Pancreas (tissue), 10 donors: ENCODE measurements around the gene KRT9. TPM values are rescaled to one million over a fixed set of nuclear protein-coding genes. Genes with fewer than 3 reads are reported as not detected.
"Not testable (repeated sequence)": the region's sequence is repeated elsewhere in the genome, so short reads cannot be mapped to it uniquely, and the experiment has no call there.

Experiments
- ATAC-seq, 4 donors: fragments of 200-7000 bp; cut with Tn5 transposase; one replicate each; pipeline versions ENCODE4 v1.8.0 to v1.9.1; 2020; ENCODE audit warnings: mild to moderate bottlenecking in 4 of 4, moderate library complexity in 4 of 4
- DNase-seq, 6 donors: peaks; one replicate each; pipeline ENCODE4 v3.0.0-alpha.2; 2020
- FAIRE-seq: peaks from 2 replicates; lab custom pipeline; 2012; peaks lifted over from hg19 to GRCh38; lab: Jason Lieb, UNC
- H3K27ac ChIP-seq, 4 donors: fragments of 200-600 bp; sonication (generic); 1 replicate in 3 of 4; 2 replicates in 1 of 4; pipeline versions ENCODE4 v1.5.0 to v1.8.0; 2020
- H3K27me3 ChIP-seq, 4 donors: fragments of 200-600 bp; one replicate each; pipeline ENCODE4 v1.8.0; 2021
- H3K36me3 ChIP-seq, 3 donors: fragments of 200-600 bp; sonication (generic) in 1 of 3; one replicate each; pipeline versions ENCODE4 v1.5.0 to v1.8.0; 2020 to 2021
- H3K4me1 ChIP-seq, 3 donors: fragments of 200-600 bp; one replicate each; pipeline ENCODE4 v1.8.0; 2021
- H3K4me3 ChIP-seq, 4 donors: fragments of 200-600 bp; sonication (generic) in 2 of 4; one replicate each; pipeline versions ENCODE4 v1.5.0 to v1.8.0; 2020 to 2021
- H3K9me3 ChIP-seq, 4 donors: fragments of 200-600 bp; one replicate each; pipeline ENCODE4 v1.8.0; 2021
- WGBS, 2 donors: extraction: QIAGEN DNeasy Blood & Tissue Kit; methylation state at CpG; one replicate each; pipeline ENCODE4 v1.1.7; 2013; 5-methylcytosine and 5-hydroxymethylcytosine counted together
- intact Hi-C, 3 donors: fragments of 100-400 bp; cut with DNase I; formaldehyde crosslinking; loops; one replicate each; pipeline versions ENCODE4 v1.11.1 to v1.14.2; 2022
- polyA plus RNA-seq, 2 donors: library from polyadenylated mRNA; stranded (reverse); fragments of 200-250 nt; gene quantifications; one replicate each; pipeline ENCODE4 v1.2.3, GENCODE V29; 2013
- total RNA-seq, 6 donors: library from RNA; stranded (reverse); fragmentation: NEBNext Ultra II Directional in 4 of 6; extraction: Animal tissue kit (Norgen Biotek cat#: 25700) in 4 of 6; gene quantifications; one replicate each; pipeline versions ENCODE4 v1.2.1 to v1.2.4, GENCODE V29; 2021 to 2023
- TF ChIP-seq, protein P1 (sequence below), 4 donors: fragments of 200-600 bp; sonication (generic) in 3 of 4; IDR thresholded peaks; one replicate each; pipeline versions ENCODE4 v1.5.0 to v1.8.0; 2021; ENCODE audit warnings: antibody characterized with exemption in 4 of 4
- donor health status: healthy with polysubstance abuse.
- donor health status: DM: no; HTN: no; CAD: no; lungs with moderate emphysema.
- donor health status: DM: no; HTN: no; CAD: no.
- donor health status: control.
- donor health status: control.
- donor health status: Bipolar disorder and iron deficiency.
- donor health status: DM: yes; HTN: yes; CAD: no.
- donor health status: DM: no; HTN: no; CAD: no.
- donor health status: DM: no; HTN: no; CAD: no.
- donor health status: DM: yes; HTN: yes; CAD: no.

The KRT9 gene, protein sequence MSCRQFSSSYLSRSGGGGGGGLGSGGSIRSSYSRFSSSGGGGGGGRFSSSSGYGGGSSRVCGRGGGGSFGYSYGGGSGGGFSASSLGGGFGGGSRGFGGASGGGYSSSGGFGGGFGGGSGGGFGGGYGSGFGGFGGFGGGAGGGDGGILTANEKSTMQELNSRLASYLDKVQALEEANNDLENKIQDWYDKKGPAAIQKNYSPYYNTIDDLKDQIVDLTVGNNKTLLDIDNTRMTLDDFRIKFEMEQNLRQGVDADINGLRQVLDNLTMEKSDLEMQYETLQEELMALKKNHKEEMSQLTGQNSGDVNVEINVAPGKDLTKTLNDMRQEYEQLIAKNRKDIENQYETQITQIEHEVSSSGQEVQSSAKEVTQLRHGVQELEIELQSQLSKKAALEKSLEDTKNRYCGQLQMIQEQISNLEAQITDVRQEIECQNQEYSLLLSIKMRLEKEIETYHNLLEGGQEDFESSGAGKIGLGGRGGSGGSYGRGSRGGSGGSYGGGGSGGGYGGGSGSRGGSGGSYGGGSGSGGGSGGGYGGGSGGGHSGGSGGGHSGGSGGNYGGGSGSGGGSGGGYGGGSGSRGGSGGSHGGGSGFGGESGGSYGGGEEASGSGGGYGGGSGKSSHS
- not detected for total RNA-seq
- not detected for polyA plus RNA-seq

- no peak for DNase-seq
- H3K9me3 ChIP-seq, result no peaks in the 10 kb centered on the region
These were observed at the start of gene KRT9 for GRCh38 chr17:41571561-41572434. TSS of gene KRT9 (minus strand) at chr17:41572059. CDS start at chr17:41571992, 67 bp downstream.

DNA sequence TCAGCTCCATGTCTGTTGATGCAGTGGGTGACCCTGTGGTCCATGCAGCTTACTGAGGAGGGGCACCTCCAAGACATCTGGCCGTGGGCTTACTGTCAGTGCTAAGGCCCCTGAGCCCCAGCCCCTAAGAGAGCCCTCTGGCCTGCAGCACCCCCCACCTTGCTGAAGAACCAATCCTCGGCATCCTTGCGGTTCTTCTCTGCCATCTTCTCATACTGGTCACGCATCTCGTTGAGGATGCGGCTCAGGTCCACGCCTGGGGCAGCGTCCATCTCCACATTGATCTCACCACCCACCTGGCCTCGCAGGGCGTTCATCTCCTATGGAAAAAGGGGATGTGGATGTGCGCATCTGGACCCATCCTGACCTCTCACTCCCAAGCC, 49.6 kb upstream of the KRT9 start:
- intact Hi-C loops, DNase-seq, H3K36me3 ChIP-seq, ATAC-seq, H3K4me1 ChIP-seq, H3K4me3 ChIP-seq, H3K9me3 ChIP-seq, H3K27ac ChIP-seq, FAIRE-seq, H3K27me3 ChIP-seq: not testable (repeated sequence)
- 77 to 81% methylated on average over 11 of the region's 11 CpGs for WGBS, 2 donors

More at GRCh38 chr17:41571561-41572434, at the start of gene KRT9:
- H3K27ac ChIP-seq, result no peak within 1 kb of the TSS
- intact Hi-C loops, result loop anchor here in 1 of 3 donors (10.0 kb wide), 1 partner anchor 73 kb away; no protein-coding TSS in a partner anchor
- FAIRE-seq, result no peak
- TF ChIP-seq, protein P1, sequence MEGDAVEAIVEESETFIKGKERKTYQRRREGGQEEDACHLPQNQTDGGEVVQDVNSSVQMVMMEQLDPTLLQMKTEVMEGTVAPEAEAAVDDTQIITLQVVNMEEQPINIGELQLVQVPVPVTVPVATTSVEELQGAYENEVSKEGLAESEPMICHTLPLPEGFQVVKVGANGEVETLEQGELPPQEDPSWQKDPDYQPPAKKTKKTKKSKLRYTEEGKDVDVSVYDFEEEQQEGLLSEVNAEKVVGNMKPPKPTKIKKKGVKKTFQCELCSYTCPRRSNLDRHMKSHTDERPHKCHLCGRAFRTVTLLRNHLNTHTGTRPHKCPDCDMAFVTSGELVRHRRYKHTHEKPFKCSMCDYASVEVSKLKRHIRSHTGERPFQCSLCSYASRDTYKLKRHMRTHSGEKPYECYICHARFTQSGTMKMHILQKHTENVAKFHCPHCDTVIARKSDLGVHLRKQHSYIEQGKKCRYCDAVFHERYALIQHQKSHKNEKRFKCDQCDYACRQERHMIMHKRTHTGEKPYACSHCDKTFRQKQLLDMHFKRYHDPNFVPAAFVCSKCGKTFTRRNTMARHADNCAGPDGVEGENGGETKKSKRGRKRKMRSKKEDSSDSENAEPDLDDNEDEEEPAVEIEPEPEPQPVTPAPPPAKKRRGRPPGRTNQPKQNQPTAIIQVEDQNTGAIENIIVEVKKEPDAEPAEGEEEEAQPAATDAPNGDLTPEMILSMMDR (IDR thresholded peaks at IDR 0.05), result no peak
- ATAC-seq, result no peak
- 54 to 60% methylated on average over 24 of the region's 24 CpGs for WGBS, 2 donors
- H3K27me3 ChIP-seq, result no peaks in the 10 kb centered on the region
- no peaks in the 10 kb centered on the region for H3K36me3 ChIP-seq
- no peak within 1 kb of the TSS for H3K4me3 ChIP-seq
- H3K4me1 ChIP-seq, result no peaks in the 10 kb centered on the region

- no peak for ATAC-seq
- Histone ChIP-seq H3K9me3 (no peaks in the 10 kb centered on the region), H3K4me3 (no peak overlapping the region), H3K4me1 (no peaks in the 10 kb centered on the region), H3K27me3 (no peaks in the 10 kb centered on the region), H3K27ac (no peak overlapping the region), H3K36me3 (no peaks in the 10 kb centered on the region)
- DNase-seq, result no peak
- TF ChIP-seq, protein P1 (IDR thresholded peaks at IDR 0.05), result no peak
- FAIRE-seq, result no peak
- 63 to 75% methylated on average over 21 of the region's 21 CpGs for WGBS, 2 donors
- intact Hi-C loops, result no loop called here
These were observed 49.0 kb upstream of the KRT9 start for GRCh38 chr17:41620583-41621434.

DNA sequence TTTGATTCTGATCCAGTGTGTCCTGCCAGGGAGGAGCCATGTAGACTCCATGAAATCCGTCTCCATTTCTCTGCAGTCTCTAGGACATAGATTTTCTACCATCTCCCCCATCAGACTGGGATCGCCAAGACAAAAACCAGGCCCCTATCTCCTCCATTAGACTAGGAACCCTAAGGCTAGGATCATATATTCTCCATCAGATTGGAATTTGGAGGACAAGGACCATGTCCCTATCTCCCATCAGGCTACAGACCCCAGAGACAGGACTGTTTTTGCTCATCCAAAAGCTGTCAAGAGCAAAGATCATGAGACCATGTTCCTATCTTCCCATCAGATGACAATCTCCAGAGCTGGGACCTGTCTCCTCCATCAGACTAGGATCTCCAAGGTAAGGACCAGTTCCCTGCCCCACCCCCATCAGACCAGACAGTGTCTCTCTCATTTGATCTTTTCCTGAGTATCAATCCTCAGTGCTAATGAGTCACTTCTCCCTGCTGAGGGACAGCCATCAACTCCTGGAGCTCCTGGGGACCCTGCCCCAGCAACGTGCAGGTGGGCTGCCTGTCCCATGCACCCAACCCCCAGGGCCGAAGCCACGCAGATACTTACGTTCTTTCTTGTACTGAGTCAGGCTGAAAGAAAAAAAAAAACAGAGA, 48.2 kb upstream of the KRT9 start:
- H3K27ac ChIP-seq, H3K4me3 ChIP-seq, FAIRE-seq, DNase-seq, H3K9me3 ChIP-seq, intact Hi-C loops, H3K36me3 ChIP-seq, H3K27me3 ChIP-seq, ATAC-seq, H3K4me1 ChIP-seq: not testable (repeated sequence)
- WGBS, 2 donors, result 53 to 73% methylated on average over 6 of the region's 6 CpGs
